HEK293 (cell line): Measurements from ENCODE around the gene RAI14.

Experiments
- ZBTB21 ChIP-seq: fragments of 450-650 bp; formaldehyde crosslinking; IDR thresholded peaks from 2 replicates; pipeline ENCODE4 v1.5.1; 2017; ENCODE audit warnings: missing biosample characterization, missing genetic modification characterization
- ZNF157 ChIP-seq: fragments of 450-650 bp; formaldehyde crosslinking; IDR thresholded peaks from 2 replicates; pipeline ENCODE4 v1.5.1; 2016; ENCODE audit warnings: missing biosample characterization, missing genetic modification characterization
- ZNF24 ChIP-seq: fragments of 450-650 bp; formaldehyde crosslinking; IDR thresholded peaks from 2 replicates; pipeline ENCODE4 v1.5.1; 2016; ENCODE audit warnings: missing biosample characterization, missing genetic modification characterization
- ZNF624 ChIP-seq: fragments of 450-650 bp; formaldehyde crosslinking; IDR thresholded peaks from 2 replicates; pipeline ENCODE4 v1.5.1; 2017; ENCODE audit warnings: missing biosample characterization, missing genetic modification characterization
- ZNF830 ChIP-seq: fragments of 450-650 bp; IDR thresholded peaks from 2 replicates; pipeline ENCODE4 v1.5.0; 2018; ENCODE audit warnings: missing biosample characterization, missing genetic modification characterization, low read depth, mild to moderate bottlenecking, moderate library complexity
- TF ChIP-seq, protein P1 (sequence below): fragments of 450-650 bp; formaldehyde crosslinking; IDR thresholded peaks from 2 replicates; pipeline ENCODE4 v1.5.1; 2016; ENCODE audit warnings: missing biosample characterization, missing genetic modification characterization
- TF ChIP-seq, protein P2 (sequence below): sonication (generic); formaldehyde crosslinking; IDR thresholded peaks from 2 replicates; pipeline ENCODE4 v1.8.1; 2022; ENCODE audit warnings: mild to moderate bottlenecking, moderate library complexity, missing genetic modification reagents
- TF ChIP-seq, protein P3 (sequence below): fragments of 450-650 bp; formaldehyde crosslinking; IDR thresholded peaks from 2 replicates; pipeline ENCODE4 v1.5.1; 2016; ENCODE audit warnings: missing biosample characterization, missing genetic modification characterization
- TF ChIP-seq, protein P4 (sequence below): fragments of 450-650 bp; formaldehyde crosslinking; IDR thresholded peaks from 2 replicates; pipeline ENCODE4 v1.5.1; 2016; ENCODE audit warnings: missing biosample characterization, missing genetic modification characterization

DNA sequence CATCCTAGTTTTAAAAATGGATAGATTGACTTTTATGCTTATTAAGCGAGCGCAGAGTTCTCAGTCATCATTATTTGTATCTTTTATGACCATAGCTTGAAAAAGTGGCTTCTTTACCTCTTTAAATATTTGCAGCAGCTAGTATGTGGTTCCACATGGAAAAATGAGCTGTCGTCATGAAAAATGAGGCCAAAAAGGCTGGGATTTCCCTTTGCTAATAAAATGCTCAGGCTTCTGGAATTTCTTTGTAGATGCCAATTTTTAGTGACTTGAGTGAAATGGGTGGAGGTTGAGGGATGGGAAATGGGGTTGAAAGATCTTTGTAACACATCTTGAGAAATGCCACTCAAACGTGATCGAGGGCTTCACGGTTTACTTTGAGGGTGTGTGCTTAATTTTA lies 35.2 kb downstream of the RAI14 start:
- TF ChIP-seq, protein P1, sequence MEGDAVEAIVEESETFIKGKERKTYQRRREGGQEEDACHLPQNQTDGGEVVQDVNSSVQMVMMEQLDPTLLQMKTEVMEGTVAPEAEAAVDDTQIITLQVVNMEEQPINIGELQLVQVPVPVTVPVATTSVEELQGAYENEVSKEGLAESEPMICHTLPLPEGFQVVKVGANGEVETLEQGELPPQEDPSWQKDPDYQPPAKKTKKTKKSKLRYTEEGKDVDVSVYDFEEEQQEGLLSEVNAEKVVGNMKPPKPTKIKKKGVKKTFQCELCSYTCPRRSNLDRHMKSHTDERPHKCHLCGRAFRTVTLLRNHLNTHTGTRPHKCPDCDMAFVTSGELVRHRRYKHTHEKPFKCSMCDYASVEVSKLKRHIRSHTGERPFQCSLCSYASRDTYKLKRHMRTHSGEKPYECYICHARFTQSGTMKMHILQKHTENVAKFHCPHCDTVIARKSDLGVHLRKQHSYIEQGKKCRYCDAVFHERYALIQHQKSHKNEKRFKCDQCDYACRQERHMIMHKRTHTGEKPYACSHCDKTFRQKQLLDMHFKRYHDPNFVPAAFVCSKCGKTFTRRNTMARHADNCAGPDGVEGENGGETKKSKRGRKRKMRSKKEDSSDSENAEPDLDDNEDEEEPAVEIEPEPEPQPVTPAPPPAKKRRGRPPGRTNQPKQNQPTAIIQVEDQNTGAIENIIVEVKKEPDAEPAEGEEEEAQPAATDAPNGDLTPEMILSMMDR: no peak
- TF ChIP-seq, protein P2, sequence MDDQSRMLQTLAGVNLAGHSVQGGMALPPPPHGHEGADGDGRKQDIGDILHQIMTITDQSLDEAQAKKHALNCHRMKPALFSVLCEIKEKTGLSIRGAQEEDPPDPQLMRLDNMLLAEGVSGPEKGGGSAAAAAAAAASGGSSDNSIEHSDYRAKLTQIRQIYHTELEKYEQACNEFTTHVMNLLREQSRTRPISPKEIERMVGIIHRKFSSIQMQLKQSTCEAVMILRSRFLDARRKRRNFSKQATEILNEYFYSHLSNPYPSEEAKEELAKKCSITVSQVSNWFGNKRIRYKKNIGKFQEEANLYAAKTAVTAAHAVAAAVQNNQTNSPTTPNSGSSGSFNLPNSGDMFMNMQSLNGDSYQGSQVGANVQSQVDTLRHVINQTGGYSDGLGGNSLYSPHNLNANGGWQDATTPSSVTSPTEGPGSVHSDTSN (CRISPR knock-in tag): no peak
- no peak for TF ChIP-seq ZBTB21 (tag by site-specific recombination)
- TF ChIP-seq, protein P3, sequence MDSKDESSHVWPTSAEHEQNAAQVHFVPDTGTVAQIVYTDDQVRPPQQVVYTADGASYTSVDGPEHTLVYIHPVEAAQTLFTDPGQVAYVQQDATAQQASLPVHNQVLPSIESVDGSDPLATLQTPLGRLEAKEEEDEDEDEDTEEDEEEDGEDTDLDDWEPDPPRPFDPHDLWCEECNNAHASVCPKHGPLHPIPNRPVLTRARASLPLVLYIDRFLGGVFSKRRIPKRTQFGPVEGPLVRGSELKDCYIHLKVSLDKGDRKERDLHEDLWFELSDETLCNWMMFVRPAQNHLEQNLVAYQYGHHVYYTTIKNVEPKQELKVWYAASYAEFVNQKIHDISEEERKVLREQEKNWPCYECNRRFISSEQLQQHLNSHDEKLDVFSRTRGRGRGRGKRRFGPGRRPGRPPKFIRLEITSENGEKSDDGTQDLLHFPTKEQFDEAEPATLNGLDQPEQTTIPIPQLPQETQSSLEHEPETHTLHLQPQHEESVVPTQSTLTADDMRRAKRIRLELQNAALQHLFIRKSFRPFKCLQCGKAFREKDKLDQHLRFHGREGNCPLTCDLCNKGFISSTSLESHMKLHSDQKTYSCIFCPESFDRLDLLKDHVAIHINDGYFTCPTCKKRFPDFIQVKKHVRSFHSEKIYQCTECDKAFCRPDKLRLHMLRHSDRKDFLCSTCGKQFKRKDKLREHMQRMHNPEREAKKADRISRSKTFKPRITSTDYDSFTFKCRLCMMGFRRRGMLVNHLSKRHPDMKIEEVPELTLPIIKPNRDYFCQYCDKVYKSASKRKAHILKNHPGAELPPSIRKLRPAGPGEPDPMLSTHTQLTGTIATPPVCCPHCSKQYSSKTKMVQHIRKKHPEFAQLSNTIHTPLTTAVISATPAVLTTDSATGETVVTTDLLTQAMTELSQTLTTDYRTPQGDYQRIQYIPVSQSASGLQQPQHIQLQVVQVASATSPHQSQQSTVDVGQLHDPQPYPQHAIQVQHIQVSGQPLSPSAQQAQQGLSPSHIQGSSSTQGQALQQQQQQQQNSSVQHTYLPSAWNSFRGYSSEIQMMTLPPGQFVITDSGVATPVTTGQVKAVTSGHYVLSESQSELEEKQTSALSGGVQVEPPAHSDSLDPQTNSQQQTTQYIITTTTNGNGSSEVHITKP: no peak
- TF ChIP-seq ZNF24 (tag by site-specific recombination): no peak
- TF ChIP-seq ZNF157 (tag by site-specific recombination): no peak
- no peak for TF ChIP-seq ZNF830
- no peak for TF ChIP-seq ZNF624 (tag by site-specific recombination)
- TF ChIP-seq, protein P4, sequence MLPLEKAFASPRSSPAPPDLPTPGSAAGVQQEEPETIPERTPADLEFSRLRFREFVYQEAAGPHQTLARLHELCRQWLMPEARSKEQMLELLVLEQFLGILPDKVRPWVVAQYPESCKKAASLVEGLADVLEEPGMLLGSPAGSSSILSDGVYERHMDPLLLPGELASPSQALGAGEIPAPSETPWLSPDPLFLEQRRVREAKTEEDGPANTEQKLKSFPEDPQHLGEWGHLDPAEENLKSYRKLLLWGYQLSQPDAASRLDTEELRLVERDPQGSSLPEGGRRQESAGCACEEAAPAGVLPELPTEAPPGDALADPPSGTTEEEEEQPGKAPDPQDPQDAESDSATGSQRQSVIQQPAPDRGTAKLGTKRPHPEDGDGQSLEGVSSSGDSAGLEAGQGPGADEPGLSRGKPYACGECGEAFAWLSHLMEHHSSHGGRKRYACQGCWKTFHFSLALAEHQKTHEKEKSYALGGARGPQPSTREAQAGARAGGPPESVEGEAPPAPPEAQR (tag by site-specific recombination): no peak
